HepG2 (cell line): ENCODE results near the gene PROC. TPM values are rescaled to one million over a fixed set of nuclear protein-coding genes. Genes with fewer than 3 reads are reported as not detected.

Experiments used
- ATAC-seq: fragments of 200-7000 bp; cut with Tn5 transposase; 3 replicates; pipeline ENCODE4 v1.9.1; 2020; ENCODE audit warnings: mild to moderate bottlenecking, moderate library complexity
- BruUV-seq: library from RNA; stranded (reverse); fragments of 400-500 nt; replicated peaks from 2 replicates; lab custom pipeline; 2021; lab: Mats Ljungman, UMichigan
- CTCF ChIA-PET: fragments of 300-600 bp; formaldehyde crosslinking; extraction: SDS; loops from one replicate; lab custom pipeline; 2021; ENCODE audit warnings: low total read pairs, inconsistent platforms, low intra/inter-chr PET ratio; lab: Yijun Ruan, JAX
- POLR2A ChIA-PET: fragments of 350-600 bp; sonication (Branson Sonifier 250); formaldehyde crosslinking; loops from one replicate; lab custom pipeline; 2020; ENCODE audit warnings: antibody characterized with exemption, inconsistent platforms; lab: Yijun Ruan, JAX
- DNase-seq: peaks from one replicate; pipeline ENCODE4 v3.0.0-alpha.2; 2015; ENCODE audit warnings: low spot score
- FAIRE-seq: peaks from 3 replicates; lab custom pipeline; 2011; peaks lifted over from hg19 to GRCh38; lab: Jason Lieb, UNC
- H2AFZ ChIP-seq: one replicate; pipeline ENCODE4 v1.6.1; 2011; ENCODE audit warnings: low read length, inconsistent platforms
- H3K27ac ChIP-seq: fragments of 300-600 bp; 3 replicates; pipeline ENCODE4 v1.8.0; 2011; ENCODE audit warnings: mixed run types, mild to moderate bottlenecking, mixed read lengths, low read length, inconsistent platforms; ENCODE audit not compliant: insufficient read depth; ENCODE audit errors: extremely low read length
- H3K27me3 ChIP-seq, 2 experiments: fragments of 200-600 bp in 1 of 2; 2 replicates in 1 of 2; 3 replicates in 1 of 2; pipeline versions ENCODE4 v1.6.0 to v1.8.0; 2011; ENCODE audit warnings: low read length in 2 of 2, mild to moderate bottlenecking in 2 of 2, moderate library complexity in 2 of 2, inconsistent platforms in 1 of 2; ENCODE audit not compliant: insufficient read depth in 2 of 2, control insufficient read depth in 1 of 2
- H3K36me3 ChIP-seq, 2 experiments: fragments of 200-600 bp in 1 of 2; replicated peaks in 1 of 2; 2 replicates in 1 of 2; 3 replicates in 1 of 2; pipeline versions ENCODE4 v1.5.1 to v1.8.0; 2011; ENCODE audit warnings: low read length in 2 of 2, inconsistent platforms in 1 of 2; ENCODE audit not compliant: insufficient read depth in 2 of 2, control insufficient read depth in 1 of 2
- H3K4me1 ChIP-seq: 2 replicates; pipeline ENCODE4 v1.5.1; 2012; ENCODE audit warnings: low read length, inconsistent platforms; ENCODE audit not compliant: insufficient read depth
- H3K4me2 ChIP-seq: 2 replicates; pipeline ENCODE4 v1.6.0; 2011; ENCODE audit warnings: low read depth, low read length, inconsistent platforms
- H3K4me3 ChIP-seq, 3 experiments: fragments of 200-600 bp in 1 of 3; sonication (generic), shearing (Covaris generic) in 1 of 3; replicated peaks in 1 of 3; 2 replicates each; pipeline ENCODE4 v1.5.1; 2011 to 2016; ENCODE audit warnings: low read length in 3 of 3, inconsistent platforms in 2 of 3, low read depth in 2 of 3, mild to moderate bottlenecking in 2 of 3, control low read depth in 1 of 3, mixed read lengths in 1 of 3; ENCODE audit not compliant: insufficient read depth in 1 of 3
- H3K79me2 ChIP-seq: one replicate; pipeline ENCODE4 v1.6.1; 2011; ENCODE audit warnings: low read length, inconsistent platforms; ENCODE audit not compliant: insufficient read depth
- H3K9ac ChIP-seq: 2 replicates; pipeline ENCODE4 v1.6.0; 2011; ENCODE audit warnings: mild to moderate bottlenecking, low read depth, low read length, inconsistent platforms; ENCODE audit not compliant: insufficient read depth
- H3K9me3 ChIP-seq: 2 replicates; pipeline ENCODE4 v1.5.1; 2012; ENCODE audit warnings: mild to moderate bottlenecking, low read length
- H4K20me1 ChIP-seq: 2 replicates; pipeline ENCODE4 v1.6.0; 2011; ENCODE audit warnings: inconsistent platforms, mild to moderate bottlenecking, low read length, moderate library complexity; ENCODE audit not compliant: insufficient read depth
- MXD1 ChIP-seq: sonication (generic); formaldehyde crosslinking; IDR thresholded peaks from 2 replicates; pipeline ENCODE4 v1.4.0; 2020; ENCODE audit warnings: mild to moderate bottlenecking, missing genetic modification reagents
- PLRG1 ChIP-seq: fragments of 450-650 bp; conservative IDR thresholded peaks from 2 replicates; pipeline ENCODE4 v1.6.1; 2016
- POLR2AphosphoS2 ChIP-seq: IDR thresholded peaks from 2 replicates; pipeline ENCODE4 v1.6.1; 2011; ENCODE audit warnings: low read depth, low read length, improper control_type of control experiment
- RBFOX2 ChIP-seq: fragments of 200-400 bp; formaldehyde crosslinking; IDR thresholded peaks from 2 replicates; pipeline ENCODE4 v1.6.1; 2017; ENCODE audit warnings: low read depth, mild to moderate bottlenecking, low read length
- RBM22 ChIP-seq: fragments of 200-400 bp; formaldehyde crosslinking; optimal IDR thresholded peaks from 2 replicates; pipeline ENCODE3; 2017; ENCODE audit warnings: mild to moderate bottlenecking, low read length, moderate library complexity
- ZKSCAN1 ChIP-seq: fragments of 150-350 bp; IDR thresholded peaks from 2 replicates; pipeline ENCODE4 v1.6.1; 2014; ENCODE audit warnings: low read length
- ZNF225 ChIP-seq: sonication (generic); formaldehyde crosslinking; IDR thresholded peaks from 2 replicates; pipeline ENCODE4 v1.4.0; 2020; ENCODE audit warnings: mild to moderate bottlenecking, missing genetic modification reagents
- ZNF251 ChIP-seq: sonication (generic); formaldehyde crosslinking; IDR thresholded peaks from 2 replicates; pipeline ENCODE4 v1.9.0; 2021; ENCODE audit warnings: mild to moderate bottlenecking, missing genetic modification reagents
- WGBS: methylation state at CpG from one replicate; pipeline ENCODE4 v1.1.6; 2017; ENCODE audit warnings: low lambda C conversion rate; 5-methylcytosine and 5-hydroxymethylcytosine counted together
- in situ Hi-C: cut with HindIII; loops from 2 replicates; pipeline ENCODE4 v1.10.0; 2017; ENCODE audit warnings: low pct_unique_long_range_greater_than_20kb; ENCODE audit not compliant: extremely low pct_ligation_motif_present
- intact Hi-C: fragments of 100-400 bp; cut with micrococcal nuclease; formaldehyde crosslinking; loops from one replicate; pipeline ENCODE4 v1.10.0; 2022; ENCODE audit not compliant: unreplicated experiment
- polyA plus RNA-seq, 8 experiments: library from polyadenylated mRNA; depleted of rRNA in 3 of 8; stranded (reverse) in 7 of 8; unstranded in 1 of 8; fragments of >200 nt; fragmentation: Illumina TruSeq in 4 of 8; extraction: Trizol in 4 of 8; gene quantifications; 2 replicates each; pipeline versions ENCODE4 v1.2.1 to v1.2.3, GENCODE V29; 2011 to 2016; ENCODE audit warnings: low read depth in 4 of 8, missing spikeins in 1 of 8, mixed read lengths in 1 of 8; ENCODE audit not compliant: insufficient read depth in 1 of 8
- total RNA-seq, 5 experiments: library from RNA; depleted of rRNA; stranded (reverse); fragments of >200 nt; fragmentation: Illumina TruSeq; extraction: Trizol; gene quantifications; 2 replicates each; pipeline ENCODE4 v1.2.3, GENCODE V29; 2016; ENCODE audit warnings: low read depth in 1 of 5

Gene PROC
- total and polyA plus RNA-seq, 2 of the 13 experiments (the other 11 are each of a cell fraction or from before 2014, with no cell fraction given): 134 to 185 TPM

DNA sequence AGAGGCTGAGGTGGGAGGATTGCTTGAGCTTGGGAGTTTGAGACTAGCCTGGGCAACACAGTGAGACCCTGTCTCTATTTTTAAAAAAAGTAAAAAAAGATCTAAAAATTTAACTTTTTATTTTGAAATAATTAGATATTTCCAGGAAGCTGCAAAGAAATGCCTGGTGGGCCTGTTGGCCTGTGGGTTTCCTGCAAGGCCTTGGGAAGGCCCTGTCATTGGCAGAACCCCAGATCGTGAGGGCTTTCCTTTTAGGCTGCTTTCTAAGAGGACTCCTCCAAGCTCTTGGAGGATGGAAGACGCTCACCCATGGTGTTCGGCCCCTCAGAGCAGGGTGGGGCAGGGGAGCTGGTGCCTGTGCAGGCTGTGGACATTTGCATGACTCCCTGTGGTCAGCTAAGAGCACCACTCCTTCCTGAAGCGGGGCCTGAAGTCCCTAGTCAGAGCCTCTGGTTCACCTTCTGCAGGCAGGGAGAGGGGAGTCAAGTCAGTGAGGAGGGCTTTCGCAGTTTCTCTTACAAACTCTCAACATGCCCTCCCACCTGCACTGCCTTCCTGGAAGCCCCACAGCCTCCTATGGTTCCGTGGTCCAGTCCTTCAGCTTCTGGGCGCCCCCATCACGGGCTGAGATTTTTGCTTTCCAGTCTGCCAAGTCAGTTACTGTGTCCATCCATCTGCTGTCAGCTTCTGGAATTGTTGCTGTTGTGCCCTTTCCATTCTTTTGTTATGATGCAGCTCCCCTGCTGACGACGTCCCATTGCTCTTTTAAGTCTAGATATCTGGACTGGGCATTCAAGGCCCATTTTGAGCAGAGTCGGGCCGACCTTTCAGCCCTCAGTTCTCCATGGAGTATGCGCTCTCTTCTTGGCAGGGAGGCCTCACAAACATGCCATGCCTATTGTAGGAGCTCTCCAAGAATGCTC, 6.6 kb downstream of the PROC start:
- Histone ChIP-seq H3K9ac (no peak overlapping the region), H3K4me2 (no peak overlapping the region), H3K27me3 (no peaks in the 10 kb centered on the region), H3K27ac (no peak overlapping the region), H3K4me3 (no peak overlapping the region), H3K4me1 (peaks cover 22% of the 10 kb centered on the region), H3K9me3 (no peaks in the 10 kb centered on the region), H3K79me2 (peaks cover 22% of the 10 kb centered on the region), H2AFZ (no peak overlapping the region), H4K20me1 (no peaks in the 10 kb centered on the region; the same call in 1 of the 2 replicates), H3K36me3 (peaks cover 37 to 61% of the 10 kb centered on the region in 2 experiments)
- TF ChIP-seq ZNF251 (CRISPR knock-in tag): no peak
- 0 out of 2 replicates have a peak, but pooled peaks have one; percentile 23 for TF ChIP-seq ZNF225
- 0 out of 2 replicates have a peak, but pooled peaks have one; percentile 32 for TF ChIP-seq MXD1
- TF ChIP-seq RBM22: peak; percentile 15
- peak; percentile 57; the same call in 1 of the 2 replicates for TF ChIP-seq RBFOX2
- TF ChIP-seq POLR2AphosphoS2: no peak
- no peak for TF ChIP-seq PLRG1
- no peak for TF ChIP-seq ZKSCAN1
- in situ Hi-C loops: no loop called here
- BruUV-seq: no TSS peak
- intact Hi-C loops: no loop called here
- FAIRE-seq (no peak), DNase-seq (no peak), ATAC-seq (no peak)
- WGBS: 89% methylated on average over 13 of the region's 13 CpGs
- POLR2A ChIA-PET: interaction anchor here (1.5 to 16.2 kb wide), 6 partner anchors 7 to 36 kb away, joined by 4 to 229 read pairs (median 10); partner anchors contain the start of genes MAP3K2 and PROC
- CTCF ChIA-PET: no interaction called here
